Measurements from ENCODE around the gene NELL1.

The NELL1 gene

GRCh38 chr11:21456186-21456585, 786.8 kb downstream of the NELL1 start:
- no peak for DNase-seq

GRCh38 chr11:21460082-21460481, 790.7 kb downstream of the NELL1 start:
- DNase-seq, result no peak

GRCh38 chr11:21461701-21462100, 792.3 kb downstream of the NELL1 start:
- no peak for DNase-seq

DNA sequence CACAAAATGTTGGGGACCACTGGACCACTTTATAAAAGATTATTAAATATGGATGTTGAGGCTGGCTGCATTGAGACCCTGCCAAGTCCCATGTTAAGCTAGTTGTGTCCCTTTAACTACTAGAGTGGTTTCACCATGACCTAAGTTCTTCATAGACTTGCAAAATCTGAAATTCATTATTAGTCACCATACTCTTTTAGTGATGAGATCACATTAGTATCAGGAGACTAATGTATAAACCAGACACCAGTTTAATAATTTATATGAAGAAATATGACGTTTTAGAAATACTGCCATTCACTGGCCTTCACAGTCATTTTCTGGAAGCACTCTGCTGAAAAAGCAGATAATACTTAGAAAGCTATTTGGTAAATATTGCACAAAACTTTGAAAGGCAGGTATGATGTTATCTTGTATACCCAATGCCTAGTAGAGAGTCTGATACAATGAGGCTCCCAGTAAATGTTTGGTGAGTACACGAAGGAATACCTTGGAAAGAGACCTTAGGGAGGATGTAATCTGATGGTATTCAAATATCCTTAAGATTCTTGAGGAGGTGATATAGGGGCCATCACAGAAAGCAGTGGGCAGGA, 795.3 kb downstream of the NELL1 start:
- peak; percentile 8 for DNase-seq

DNA sequence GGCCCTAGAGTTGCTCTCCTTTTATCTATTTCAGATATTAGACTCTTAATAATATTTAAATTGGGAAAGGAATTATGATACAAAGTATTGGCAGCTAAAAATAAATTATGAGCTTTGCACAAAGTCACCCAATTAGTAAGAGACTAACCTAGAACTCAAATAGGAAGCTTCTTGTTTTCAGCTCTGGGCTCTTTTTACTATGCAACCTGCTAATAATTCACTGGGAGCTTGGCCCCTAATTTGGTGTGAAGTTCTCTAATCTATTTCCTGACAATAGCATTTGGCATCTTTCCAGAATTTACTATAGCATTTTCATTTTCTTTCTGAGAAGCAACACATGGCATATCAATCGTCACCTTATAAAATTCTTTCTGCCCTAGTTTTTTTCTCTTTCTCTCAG, 795.8 kb downstream of the NELL1 start:
- no peak for DNase-seq

DNA sequence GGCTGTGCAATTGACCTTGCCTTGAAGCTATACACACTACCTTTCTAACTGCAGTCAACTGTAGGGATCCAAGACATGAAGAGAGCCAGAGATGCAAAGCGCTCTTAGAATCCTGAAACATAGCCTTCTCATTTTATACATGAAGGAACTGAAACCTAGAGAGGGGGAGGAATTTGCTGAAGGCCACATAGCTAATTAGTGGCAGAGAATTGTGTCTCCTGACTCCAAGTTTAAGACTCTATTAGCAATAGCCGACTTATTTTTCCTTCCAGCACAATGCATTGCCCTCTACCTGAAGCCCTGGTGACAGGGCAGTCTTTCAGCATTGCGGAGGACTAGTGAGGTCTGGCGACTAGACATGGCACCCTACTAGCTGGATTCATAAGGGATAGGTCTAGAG, 796.5 kb downstream of the NELL1 start:
- DNase-seq, result no peak

- DNase-seq, result no peak
These were observed 801.1 kb downstream of the NELL1 start for GRCh38 chr11:21470521-21470920.

GRCh38 chr11:21472261-21472660, 802.9 kb downstream of the NELL1 start:
- no peak for DNase-seq

DNA sequence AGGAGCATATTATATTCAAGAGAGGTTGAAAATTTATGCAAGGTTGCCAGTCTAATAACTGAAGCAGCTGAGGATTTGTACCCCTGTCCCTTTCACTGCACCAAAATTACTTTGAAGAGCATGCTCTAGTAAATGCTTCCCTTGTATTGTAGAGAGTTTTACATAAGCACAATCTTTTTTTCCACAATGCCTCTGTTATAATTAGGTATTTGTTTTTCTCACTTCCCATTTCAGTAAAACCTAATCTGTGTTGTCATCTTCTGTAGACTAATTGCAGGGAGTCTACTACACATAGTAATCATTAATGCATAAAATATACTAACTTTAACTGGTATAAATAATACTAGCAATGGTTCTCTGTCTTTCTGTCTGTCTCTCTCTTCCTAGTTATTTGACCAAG, 805.1 kb downstream of the NELL1 start:
- no peak for DNase-seq

- DNase-seq, result no peak
These were observed 805.9 kb downstream of the NELL1 start for GRCh38 chr11:21475276-21475675.

- DNase-seq, result no peak
These were observed 807.2 kb downstream of the NELL1 start for GRCh38 chr11:21476588-21476987.

GRCh38 chr11:21480240-21480639, 810.9 kb downstream of the NELL1 start:
- DNase-seq, result no peak

GRCh38 chr11:21481255-21481654, 811.9 kb downstream of the NELL1 start:
- DNase-seq, result no peak

- DNase-seq, result no peak
These were observed 814.7 kb downstream of the NELL1 start for GRCh38 chr11:21484039-21484438.

GRCh38 chr11:21485006-21485405, 815.6 kb downstream of the NELL1 start:
- DNase-seq, result no peak

GRCh38 chr11:21485426-21485825, 816.0 kb downstream of the NELL1 start:
- no peak for DNase-seq

- DNase-seq, result peak; percentile 10
These were observed 820.2 kb downstream of the NELL1 start for GRCh38 chr11:21489416-21490115.

DNA sequence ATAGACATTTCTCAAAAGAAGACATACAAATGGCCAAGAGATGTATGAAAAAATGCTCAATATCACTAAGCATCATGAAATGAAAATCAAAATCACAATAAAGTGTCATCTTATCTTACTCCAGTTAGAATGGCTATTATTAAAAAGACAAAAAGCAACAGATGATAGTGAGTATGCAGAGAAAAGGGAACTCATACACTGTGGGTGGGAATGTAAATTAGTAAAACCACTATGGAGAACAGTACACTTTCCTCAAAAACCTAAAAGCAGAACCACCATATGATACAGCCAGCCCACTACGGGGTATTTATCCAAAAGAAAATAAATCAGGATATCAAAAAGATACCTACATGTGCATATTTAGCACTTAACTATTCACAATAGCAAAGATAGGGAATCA, 823.5 kb downstream of the NELL1 start:
- DNase-seq, result peak; percentile 55

DNA sequence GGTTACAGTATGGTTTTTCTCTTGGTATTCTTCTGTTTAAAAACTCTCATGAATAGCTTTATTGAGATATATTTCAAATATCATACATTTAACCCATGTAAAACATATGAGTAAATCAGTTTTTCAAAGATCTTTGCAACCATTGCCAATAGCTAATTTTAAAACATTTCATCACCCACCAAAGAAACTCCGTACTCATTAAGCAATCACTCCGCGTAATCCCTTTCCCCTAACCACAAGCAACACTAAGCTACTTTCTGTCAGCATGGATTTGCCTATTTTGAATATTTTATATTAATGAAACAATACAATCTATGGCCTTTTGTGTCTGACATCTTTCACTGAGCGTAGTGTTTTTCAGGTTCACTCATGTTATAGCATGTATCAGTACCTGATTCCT, 825.6 kb downstream of the NELL1 start:
- DNase-seq, result peak; percentile 33

GRCh38 chr11:21495879-21496278, 826.5 kb downstream of the NELL1 start:
- no peak for DNase-seq

DNA sequence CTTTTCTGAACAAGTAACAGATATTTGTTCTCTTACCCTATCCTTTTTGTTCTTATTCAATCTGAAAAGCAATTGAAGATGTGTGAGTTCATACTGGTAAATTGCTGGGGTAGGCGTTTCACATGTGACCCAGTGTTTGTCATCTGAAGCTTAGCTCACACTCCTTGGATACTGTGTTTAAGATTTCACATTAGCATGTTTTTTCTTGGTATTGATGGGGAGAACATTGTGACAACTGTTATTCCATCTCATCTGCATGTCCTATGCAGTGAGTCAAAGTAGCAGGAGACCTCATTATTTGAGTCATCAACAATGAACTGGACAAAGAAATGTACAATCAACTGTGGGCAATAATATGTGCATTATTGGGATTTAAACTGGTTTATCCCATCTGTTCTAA, 831.9 kb downstream of the NELL1 start:
- peak; percentile 2 for DNase-seq

DNA sequence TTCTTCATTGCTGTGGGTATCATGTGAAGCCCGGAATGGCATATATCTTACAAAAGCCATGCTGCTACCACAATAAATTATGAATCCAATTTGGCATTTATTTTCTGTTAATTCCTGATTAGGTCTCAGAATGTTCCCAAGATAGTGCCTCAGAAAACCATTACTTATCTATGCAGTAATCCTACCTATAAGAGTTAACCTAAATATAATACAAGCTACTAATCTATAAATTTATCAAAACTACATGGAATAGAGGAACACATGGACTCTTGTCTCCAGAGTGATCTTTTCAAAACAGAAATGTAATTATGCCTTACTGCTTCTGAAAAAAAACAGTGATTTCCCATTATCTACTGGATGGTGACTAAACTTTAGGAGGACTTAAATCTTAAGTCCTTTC, 835.7 kb downstream of the NELL1 start:
- DNase-seq, result no peak

DNA sequence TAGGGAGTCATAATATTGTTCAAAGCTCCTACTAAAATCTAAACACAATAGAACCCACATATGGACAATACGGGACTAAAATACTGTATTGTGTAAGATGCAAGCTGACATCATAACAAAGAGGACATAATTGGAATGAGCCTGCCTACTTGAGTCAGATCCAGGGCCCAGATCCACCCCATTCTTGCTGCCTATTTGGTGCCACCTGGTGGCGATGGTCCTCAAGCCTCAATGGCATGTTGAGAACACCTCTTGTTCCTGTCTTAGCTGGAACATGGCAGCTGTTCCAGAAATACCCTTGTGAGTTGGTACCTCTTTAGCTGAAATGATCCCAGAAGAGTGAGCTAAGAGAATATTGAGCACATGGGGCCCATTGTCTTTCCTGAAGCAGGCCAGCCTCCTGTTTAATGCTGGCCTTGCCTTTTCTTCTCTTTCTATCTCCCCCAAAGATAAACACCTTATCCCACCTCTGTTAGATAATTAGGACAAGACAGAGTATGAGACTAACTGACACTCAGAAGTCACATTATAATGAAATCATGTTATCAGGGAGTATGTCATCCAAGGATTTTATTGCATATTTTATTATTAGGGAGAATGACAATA, 842.6 kb downstream of the NELL1 start:
- peak; percentile 84 for DNase-seq

GRCh38 chr11:21514316-21514715, 844.9 kb downstream of the NELL1 start:
- DNase-seq, result no peak

DNA sequence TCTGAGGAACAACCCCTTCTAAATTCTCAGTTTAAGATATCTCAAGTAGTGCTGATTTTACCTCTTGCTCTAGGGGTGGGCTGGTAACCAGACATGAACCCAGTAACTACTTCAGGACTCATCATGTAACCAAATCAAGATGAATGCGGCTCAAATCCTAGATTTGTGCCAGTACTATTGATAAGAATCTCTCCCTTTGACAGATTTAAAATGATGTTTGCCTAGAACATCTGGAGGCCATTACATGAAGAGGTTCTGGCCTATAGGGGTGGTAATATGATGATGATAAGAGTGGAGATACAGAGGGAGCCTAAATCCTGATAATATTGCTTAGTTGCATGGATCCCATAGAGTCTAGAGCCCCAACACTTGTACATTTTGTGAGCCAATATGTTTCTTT, 850.9 kb downstream of the NELL1 start:
- no peak for DNase-seq

Data from suppressor macrophage treated with lipopolysaccharide for 4 hours (primary cell).